HG03439 (cell line): ENCODE data around the gene PYHIN1.
"Not testable (repeated sequence)": the region's sequence is repeated elsewhere in the genome, so short reads cannot be mapped to it uniquely, and the experiment has no call there.

Experiments used
- ATAC-seq: cut with Tn5 transposase; IDR thresholded peaks from one replicate; pipeline ENCODE4 v1.9.1; 2021; ENCODE audit warnings: mild to moderate bottlenecking, moderate library complexity; ENCODE audit not compliant: unreplicated experiment

PYHIN1 gene

DNA sequence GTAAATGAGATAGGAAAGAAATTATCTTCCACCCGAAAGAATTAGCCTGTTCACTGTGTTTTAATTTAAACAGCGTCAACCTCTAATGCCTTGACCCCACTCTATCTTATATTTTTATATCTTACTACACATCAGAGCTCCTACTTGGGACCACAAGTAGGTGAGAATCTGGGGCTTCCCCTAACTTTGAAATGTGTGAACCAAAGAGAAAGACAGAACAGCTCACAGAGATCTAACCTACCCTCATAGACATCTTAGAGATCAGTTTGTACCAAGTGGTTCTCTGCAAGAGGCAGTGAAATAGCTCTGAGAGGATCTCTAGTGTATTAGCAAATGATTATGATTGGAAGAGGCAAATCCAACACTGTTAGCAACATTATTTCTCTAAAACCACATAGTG lies 47.4 kb downstream of the PYHIN1 start:
- ATAC-seq = no peak

DNA sequence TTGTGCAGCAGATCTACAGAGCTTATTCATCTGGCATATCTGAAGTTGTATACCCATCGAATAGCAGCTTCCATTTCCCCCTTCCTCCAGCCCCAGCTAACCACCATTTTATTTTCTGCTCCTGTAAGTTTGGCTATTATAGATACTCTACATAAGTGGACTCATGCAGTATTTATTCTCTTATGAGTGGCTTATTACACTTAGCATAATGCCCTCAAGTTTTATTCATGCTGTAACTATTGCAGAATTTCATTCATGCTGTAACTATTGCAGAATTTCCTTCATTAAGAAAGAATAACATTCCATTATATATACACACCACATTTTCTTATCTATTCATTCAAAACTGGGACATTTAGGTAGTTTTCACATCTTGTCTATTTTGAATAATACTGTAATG lies 47.9 kb downstream of the PYHIN1 start:
- no peak for ATAC-seq

DNA sequence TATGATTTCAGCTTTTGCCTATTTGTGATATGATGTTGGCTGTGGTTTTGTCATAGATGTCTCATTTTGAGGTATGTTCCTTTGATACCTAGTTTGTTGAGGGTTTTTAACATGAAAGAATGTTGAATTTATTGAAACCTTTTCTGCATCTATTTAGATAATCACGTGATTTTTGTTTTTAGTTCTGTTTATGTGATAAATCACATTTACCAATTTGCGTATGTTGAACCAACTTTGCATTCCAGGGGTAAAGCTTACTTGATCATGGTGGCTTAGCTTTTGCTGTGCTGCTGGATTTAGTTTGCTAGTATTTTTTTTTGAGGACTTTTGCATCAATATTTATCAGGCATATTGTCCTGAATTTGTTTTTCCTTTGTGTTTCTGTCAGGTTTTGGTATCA lies 51.9 kb downstream of the PYHIN1 start:
- no peak for ATAC-seq

DNA sequence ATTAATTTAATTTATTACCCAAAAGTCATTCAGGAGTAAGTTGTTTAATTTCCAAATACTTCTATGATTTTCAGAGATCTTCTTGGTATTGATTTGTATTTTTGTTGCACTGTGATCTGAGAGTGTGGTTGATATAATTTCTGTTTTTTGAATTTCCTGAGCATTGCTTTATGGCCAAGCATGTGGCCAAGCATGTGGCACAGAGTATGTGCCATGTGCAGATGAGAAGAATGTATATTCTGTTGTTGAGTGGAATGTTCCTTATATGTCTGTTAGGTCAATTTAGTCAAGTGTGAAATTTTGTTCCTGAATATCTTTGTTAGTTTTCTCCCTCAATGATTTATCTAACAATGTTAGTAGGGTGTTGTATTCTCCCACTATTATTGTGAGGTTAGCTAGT lies 53.0 kb downstream of the PYHIN1 start:
- no peak for ATAC-seq

DNA sequence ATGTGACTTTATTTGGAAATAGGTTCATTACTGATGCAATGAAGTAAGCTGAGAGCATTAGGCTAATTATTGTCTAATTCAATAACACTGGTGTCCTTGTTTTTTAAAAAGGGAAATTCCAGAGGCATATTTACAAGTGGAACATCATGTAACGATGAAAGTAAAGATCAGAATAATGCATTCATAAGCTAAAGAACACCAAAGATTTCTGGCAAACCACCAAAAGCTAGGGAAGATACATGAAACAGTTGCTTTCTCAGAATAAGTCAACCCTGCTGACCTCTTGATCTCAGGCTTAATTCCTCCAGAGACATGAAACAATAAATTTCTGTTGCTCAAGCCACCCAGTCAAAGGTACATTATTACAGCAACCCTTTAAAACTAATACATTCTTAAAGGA lies 58.1 kb downstream of the PYHIN1 start:
- no peak for ATAC-seq

DNA sequence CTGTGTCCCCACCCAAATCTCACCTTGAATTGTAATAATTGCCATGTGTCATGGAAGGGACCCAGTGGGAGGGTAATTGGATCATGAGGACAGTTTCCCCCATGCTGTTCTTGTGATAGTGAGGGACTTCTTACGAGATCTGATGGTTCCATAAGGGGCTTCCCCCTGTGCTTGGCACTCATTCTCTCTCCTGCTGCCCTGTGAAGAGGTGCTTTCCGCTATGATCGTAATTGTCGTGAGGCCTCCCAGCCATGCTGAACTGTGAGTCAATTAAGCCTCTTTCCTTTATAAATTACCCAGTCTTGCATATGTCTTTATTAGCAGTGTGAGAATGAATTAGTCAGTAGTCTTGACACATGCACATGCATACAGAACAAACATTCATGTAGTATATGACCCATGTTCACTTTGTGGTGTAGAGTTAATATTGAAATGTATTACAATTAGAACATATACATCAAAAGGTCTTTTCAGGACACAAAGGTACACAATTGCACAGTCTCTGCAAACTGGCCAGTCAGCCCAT lies 61.5 kb downstream of the PYHIN1 start:
- no peak for ATAC-seq

DNA sequence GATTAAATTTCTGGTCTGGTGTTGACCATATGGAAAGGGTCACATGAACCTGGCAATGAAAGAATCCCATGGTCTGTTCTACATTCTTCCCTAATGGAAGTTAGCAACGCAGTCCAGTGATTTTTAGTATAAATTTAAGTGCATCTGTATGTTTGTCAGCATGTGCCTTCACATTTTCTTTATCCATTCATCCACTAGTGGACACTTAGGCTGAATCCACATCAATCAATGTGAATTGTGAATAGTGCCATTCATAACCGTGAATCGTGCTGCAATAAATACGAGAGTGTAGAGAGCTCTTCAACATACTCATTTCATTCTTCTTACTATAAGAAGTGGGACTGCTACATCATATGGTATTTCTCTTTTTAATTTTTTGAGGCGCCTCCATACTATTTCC lies 65.6 kb downstream of the PYHIN1 start:
- no peak for ATAC-seq

DNA sequence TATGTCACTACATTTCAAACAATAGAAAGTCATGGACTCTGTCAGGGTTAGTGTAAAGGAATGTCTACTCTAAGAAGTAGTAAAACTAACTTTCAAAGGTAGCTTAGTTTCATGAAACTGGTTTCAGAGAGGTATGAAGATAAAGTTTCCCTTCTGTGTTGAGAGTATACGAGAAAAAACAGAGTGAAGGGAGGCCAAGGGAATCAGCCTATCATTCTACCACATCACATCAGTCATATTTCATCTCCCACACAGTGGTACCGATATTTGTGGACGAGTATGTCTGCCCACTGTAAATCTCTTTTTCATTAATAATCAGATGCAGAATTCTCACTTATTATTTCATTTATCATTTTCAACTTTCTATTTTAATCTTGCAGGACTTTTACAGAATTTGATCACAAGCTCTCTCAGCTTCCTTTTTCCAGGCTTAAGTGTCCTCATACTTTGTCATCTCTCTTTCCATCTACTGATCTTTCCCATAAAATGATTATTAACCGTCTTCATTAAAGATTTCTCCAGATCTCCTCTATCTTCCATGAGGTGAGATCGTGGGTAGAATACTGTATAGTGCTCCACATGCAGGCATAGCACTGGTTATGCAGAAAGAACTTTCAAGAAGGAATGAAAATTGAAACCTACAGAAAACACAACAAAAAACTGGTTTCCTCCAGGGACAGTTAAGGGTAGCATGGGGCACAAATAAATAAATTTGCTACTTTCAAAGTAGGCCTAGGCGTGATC lies 66.9 kb downstream of the PYHIN1 start:
- ATAC-seq = no peak

DNA sequence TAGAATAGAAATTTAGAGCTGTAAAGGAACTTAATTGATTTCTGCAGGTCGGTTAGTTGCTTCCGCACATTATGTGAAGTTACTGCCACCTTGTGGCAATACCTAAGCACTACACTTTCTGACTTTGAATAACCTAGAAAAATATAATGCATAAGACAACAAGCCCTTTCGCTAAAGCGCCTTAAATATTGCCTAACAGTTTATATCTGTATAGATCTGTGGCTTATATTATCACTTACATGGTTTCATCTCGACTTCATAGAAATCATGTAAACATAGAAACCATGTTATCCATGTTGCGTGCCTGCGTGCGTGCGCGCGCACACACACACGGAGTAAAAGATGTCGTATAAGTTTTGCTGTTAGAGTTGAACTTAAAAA lies 67.4 kb downstream of the PYHIN1 start:
- ATAC-seq = no peak

DNA sequence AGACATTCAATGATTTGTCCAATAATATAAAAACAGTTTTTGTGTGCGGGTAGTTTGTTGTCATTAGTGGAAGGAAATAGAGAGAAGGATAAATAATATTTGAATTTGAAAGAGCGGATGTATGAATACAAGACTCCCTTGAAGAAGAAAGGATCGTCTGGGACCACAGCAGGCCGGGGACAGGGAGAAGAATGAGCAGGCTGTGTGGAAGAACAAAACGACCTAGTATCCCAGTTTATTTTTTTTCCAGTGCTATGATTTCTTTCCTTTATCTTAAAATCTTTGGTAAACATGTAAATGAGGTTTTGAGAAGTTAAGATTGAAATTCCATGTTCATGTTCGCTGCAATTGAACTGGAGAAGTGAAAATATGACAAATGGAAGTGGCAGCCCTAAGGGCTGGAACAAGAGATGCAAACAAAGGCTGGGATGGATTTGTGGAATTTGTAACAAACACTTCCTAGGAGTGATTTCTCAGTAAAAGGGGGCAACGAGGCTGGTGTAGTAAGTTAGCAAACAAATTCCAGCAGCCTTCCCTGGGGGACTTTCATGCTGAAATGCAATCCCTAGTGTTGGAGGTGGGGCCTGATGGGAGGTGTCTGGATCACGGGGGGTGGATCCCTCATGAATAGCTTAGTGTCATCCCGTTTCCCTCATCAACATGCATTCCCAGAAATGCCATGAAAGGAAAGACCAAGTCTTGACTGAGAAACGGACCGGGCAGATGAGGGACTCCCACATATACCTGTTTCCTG lies 68.1 kb downstream of the PYHIN1 start:
- ATAC-seq = no peak

DNA sequence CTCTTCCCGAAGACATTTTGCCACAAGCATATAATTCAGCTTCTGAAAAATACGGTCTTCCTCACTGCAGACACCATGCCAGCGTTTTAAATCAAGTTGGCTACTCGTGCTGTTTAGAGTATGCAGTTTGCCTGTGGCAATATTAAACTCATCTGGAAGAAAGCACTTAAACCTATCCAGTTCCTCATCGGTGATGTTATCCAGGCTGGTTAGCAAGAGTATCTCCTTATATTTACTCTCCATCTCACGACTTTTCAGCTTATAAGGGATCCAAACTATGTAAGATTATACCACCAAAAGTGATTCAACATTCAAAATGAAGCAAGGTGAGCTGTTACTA lies 68.7 kb downstream of the PYHIN1 start:
- no peak for ATAC-seq

DNA sequence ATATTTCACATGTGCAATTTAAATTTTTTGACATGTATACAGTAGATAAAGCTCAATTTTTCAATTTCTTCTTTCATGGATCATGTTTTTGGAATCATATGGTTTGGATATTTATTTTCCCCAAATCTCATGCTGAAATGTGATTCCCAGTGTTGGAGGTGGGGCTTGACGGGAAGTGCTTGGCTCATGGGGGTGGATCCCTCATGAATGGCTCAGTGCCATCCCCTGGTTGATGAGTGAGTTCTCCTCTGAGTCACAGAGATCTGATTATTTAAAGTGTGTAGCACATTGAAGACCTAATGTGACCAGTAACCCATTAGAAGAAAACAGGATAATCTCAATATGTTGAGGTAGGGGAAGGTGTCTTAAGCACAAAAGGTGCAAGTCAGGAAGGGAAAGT lies 69.3 kb downstream of the PYHIN1 start:
- no peak for ATAC-seq

DNA sequence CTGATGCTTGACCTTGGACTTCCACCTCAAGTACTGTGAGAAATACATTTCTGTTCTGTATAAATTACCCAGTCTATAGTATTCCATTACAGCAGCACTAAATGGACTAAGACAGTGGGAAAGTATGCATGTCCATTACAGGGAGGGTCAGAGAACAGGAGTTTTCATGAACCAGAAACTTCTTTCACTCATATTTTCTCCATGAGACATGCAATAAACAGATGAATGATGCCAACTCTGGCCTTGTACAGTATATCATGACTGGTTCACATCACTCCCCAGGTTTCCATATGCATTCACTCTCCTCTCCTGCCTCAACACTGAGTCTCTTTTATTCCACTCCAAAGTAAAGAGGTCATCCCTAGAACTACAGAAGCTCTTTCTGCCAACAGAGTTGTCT lies 73.8 kb downstream of the PYHIN1 start:
- no peak for ATAC-seq

DNA sequence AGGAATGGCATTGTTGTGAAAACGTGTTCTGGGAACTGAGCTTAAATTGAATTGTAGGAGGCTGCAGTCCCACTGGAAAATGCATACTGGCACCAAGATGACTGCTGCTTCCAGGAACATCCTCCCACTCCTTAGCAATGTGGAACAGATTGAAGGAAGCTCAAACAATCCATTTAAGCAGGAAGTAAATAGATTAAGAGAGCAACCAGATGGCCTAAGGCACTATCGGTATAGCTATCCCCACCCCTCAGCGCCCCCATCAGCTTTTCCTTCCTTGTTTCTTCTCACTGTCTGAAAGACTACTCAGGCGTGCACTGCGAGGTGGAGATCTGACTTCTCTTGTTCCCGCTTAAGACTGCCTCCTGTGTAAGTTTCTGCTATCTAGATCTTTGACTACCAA lies 74.3 kb downstream of the PYHIN1 start:
- no peak for ATAC-seq

DNA sequence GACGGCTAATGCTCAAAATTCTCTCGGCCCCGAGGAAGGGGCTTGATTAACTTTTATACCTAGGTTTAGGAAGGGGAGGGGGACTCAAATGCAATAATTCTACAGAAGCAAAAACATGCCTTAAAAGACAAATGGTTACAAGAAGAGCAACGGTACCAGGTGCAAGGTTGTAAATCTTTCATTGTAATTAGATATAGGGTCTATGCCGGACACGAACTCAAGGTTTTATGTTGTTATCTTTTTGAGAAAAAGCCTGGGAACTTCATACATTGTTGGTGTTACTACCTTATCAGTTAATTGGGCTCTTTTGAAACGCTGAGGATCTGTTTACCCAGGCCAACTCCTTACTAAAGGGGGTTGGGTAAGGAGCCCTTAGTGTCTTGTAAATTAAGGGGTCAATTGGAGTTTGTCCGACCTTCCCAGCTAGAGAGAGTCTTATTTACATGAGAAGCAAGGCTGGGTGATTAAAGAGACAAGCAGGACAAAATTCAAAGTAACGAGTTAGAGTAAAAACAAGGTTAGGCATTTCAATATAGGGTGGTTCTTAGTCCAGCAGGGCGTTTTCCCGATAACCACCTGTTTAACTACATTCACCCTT lies 75.0 kb downstream of the PYHIN1 start:
- not testable (repeated sequence) for ATAC-seq

DNA sequence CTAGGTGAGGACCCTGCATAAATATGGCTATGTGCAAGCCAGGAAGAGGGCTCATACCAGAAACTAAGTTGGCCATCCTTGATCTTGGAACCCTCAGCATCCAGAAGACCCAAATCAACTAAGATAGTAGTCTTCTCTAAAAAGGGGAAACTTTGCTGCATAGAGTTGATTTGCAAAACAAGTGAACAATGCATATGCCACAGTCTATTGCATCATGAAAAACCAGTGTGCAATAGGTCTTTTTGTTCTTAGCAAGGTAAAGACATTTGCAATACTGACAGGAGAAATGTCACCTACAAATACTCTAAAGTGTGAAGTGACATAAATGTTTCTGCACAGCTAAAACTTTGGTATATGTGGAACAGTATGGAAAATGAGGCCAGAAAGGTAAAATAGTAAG lies 76.4 kb downstream of the PYHIN1 start:
- ATAC-seq = no peak

DNA sequence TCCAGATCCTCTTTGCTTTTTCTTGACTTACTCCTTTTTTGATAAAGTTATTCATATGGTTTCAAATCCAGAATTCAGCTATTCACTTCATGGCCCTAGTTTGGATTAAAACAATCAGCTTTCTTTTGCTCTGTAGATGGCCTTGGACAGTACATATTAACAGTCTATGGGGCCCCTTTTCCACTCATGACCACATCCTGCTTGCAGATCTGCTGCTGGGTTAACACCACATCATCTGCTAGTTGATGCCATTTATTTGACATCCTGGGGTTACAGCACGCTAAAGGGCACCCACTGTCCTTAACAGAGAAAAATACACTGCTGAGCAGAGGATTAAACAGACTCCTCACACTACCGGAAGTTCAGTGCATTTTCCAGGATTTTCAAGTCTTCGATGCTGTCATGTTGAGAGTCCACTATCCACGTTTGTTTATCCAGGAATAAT lies 77.4 kb downstream of the PYHIN1 start:
- peak; percentile 60 for ATAC-seq

DNA sequence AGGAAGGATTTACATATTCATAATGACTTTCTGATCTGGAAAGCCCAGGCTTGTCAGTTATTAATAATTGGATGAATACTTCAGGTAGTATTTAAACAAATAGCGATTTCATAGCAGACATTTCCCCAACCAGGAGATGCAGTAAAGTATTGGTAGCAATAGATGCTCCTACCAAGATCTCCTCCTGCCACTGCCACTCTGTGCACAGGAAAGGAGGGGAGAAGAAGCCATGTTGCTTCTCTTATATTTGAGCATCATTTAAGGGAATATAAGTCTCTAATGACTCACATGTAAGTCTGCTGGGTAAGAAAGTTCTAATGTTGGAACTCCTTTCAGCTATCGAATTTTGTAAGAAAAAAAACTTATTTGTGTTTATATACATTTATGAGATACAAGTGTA lies 77.9 kb downstream of the PYHIN1 start:
- ATAC-seq = no peak

DNA sequence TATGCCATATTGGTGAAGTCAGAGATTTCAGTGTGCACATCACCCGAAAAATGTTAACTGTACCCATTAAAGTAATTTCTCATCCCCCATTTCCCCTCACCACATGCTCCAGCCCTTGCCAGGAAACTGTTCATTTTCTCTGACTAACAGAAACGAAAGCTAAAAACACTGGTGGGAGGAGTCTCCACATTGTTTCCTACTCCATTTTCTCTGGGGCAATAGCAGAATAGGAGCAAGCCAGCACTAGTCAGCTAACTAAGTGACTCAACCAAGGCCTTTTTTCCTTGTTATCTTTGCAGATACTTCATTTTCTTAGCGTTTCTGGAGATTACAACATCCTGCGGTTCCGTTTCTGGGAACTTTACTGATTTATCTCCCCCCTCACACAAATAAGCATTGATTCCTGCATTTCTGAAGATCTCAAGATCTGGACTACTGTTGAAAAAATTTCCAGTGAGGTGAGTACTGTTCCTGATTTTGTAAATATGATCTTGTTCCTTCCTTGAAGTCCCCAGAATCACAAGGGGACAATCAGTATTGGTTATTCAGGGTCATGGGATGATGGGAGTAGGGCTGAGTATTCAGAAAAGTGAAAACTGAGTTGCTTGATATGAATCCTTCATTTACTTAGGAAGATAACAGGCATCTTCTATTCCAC lies 78.5 kb downstream of the PYHIN1 start, which contains the start of gene IFI16:
IFI16 (plus strand) TSS at position 204 of the 658 bp plus-strand sequence. CDS start 4,774 bp downstream, outside the sequence.
- peak; percentile 62 for ATAC-seq

DNA sequence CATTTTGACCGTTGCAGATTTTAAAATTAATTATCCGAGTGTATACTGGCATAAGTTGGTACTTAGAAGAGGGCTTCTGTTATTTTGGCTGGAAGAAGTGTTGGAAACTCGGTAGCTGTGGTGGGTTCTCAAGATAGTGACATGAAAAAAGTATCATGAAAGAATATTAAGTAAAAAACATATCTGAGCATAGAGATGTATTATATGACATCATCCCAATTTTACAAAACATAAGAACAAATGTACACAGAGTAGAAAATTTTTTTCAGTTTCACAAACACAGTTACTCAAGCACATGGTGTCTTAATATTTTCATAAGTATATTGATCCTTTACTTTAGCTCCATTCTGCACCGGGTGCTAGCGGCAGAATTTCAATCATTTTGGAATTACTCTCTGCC lies 79.0 kb downstream of the PYHIN1 start:
- ATAC-seq = no peak

DNA sequence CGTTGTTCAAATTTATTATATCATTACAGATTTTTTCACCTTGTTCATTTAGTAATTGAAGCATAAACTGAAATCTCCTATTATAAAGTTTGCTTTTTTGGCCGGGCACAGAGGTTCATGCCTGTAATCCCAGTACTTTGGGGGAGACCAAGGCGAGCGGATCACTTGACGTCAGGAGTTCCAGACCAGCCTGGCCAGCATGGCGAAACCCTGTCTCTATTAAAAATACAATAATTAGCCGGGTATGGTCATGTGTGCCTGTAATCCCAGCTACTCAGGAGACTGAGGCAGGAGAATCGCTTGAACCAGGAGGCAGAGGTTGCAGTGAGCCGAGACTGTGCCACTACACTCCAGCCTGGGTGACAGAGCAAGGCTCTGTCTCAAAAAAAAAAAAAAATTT lies 79.6 kb downstream of the PYHIN1 start:
- not testable (repeated sequence) for ATAC-seq
